C4-2B (cell line): ENCODE results near the gene OTOG.

Source experiments
- ZFX ChIP-seq: fragments of 450-650 bp; IDR thresholded peaks from 2 replicates; pipeline ENCODE4 v1.6.1; 2017
- TF ChIP-seq, protein P1 (sequence below): fragments of 450-650 bp; conservative IDR thresholded peaks from 2 replicates; pipeline ENCODE4 v1.5.1; 2017; ENCODE audit warnings: mild to moderate bottlenecking

DNA sequence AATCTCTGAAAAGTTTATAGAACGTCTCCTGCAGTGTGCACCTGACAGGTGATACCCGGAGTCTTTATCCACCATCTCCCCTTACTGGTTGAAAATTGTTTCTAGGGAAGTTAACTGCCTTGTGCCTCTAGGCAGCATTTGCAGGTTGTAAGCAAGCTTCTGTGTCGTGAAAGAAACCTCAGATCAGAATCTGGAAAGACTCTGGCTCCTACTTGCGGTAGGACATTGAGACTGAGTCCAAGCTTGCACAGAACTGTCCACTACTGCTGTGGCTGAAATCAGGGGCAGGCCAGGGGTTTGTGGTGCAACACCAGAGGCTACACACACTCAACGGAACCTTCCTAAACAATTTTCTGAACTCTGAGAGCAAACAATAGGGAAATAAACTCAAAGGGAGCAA is 137.5 kb downstream of the OTOG start:
- TF ChIP-seq, protein P1, sequence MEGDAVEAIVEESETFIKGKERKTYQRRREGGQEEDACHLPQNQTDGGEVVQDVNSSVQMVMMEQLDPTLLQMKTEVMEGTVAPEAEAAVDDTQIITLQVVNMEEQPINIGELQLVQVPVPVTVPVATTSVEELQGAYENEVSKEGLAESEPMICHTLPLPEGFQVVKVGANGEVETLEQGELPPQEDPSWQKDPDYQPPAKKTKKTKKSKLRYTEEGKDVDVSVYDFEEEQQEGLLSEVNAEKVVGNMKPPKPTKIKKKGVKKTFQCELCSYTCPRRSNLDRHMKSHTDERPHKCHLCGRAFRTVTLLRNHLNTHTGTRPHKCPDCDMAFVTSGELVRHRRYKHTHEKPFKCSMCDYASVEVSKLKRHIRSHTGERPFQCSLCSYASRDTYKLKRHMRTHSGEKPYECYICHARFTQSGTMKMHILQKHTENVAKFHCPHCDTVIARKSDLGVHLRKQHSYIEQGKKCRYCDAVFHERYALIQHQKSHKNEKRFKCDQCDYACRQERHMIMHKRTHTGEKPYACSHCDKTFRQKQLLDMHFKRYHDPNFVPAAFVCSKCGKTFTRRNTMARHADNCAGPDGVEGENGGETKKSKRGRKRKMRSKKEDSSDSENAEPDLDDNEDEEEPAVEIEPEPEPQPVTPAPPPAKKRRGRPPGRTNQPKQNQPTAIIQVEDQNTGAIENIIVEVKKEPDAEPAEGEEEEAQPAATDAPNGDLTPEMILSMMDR: no peak
- no peak for TF ChIP-seq ZFX
